SH-SY5Y (cell line): ENCODE results near the gene MRPL42.

Experiments
- GATA2 ChIP-seq: IDR thresholded peaks from 2 replicates; pipeline ENCODE4 v1.6.1; 2011; ENCODE audit warnings: mild to moderate bottlenecking, low read depth, low read length
- GATA3 ChIP-seq: IDR thresholded peaks from 2 replicates; pipeline ENCODE4 v1.6.1; 2011; ENCODE audit warnings: low read depth, mild to moderate bottlenecking, low read length, moderate library complexity

DNA sequence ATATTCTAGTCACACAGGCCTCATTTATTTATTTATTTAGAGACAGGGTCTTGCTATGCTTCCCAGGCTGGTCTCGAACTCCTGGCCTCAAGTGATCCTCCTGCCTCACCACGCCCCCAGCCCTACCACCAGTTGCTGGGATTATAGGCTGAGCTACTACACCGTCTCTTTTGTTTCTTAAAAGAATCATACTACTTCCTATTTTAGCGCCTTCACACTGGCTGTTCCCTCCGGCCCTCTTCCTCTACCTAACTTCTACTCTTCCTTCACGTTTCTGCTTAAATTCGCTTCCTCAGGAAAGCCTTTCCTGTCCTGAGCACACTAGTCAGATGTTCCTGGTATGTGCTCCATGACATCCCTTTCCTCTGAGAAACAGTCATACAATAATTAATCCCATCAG, 6.4 kb upstream of the MRPL42 start:
- TF ChIP-seq GATA3 (no peak), GATA2 (no peak)
